OCI-LY7 (cell line): ENCODE data around the gene LINC00237. TPM values are rescaled to one million over a fixed set of nuclear protein-coding genes. Genes with fewer than 3 reads are reported as not detected.

Experiments
- BruUV-seq: library from RNA; stranded (reverse); fragments of 400-500 nt; replicated peaks from 2 replicates; lab custom pipeline; 2021; lab: Mats Ljungman, UMichigan
- CTCF ChIA-PET: fragments of 300-600 bp; sonication (Branson Sonifier 250); formaldehyde crosslinking; loops from one replicate; lab custom pipeline; 2022; ENCODE audit warnings: antibody characterized with exemption; ENCODE audit not compliant: unreplicated experiment; lab: Charles Lee
- POLR2A ChIA-PET: fragments of 300-600 bp; sonication (Branson Sonifier 250); formaldehyde crosslinking; loops from one replicate; lab custom pipeline; 2022; ENCODE audit warnings: antibody characterized with exemption; lab: Charles Lee
- DNase-seq: peaks from one replicate; pipeline ENCODE4 v3.0.0-alpha.2; 2015; ENCODE audit warnings: low spot score
- H2AFZ ChIP-seq: fragments of 200-600 bp; sonication (generic), shearing (Covaris generic); 2 replicates; pipeline ENCODE4 v1.6.1; 2014; ENCODE audit warnings: mild to moderate bottlenecking, antibody characterized with exemption, low read length, moderate library complexity
- H3K27ac ChIP-seq: fragments of 200-600 bp; sonication (generic); 2 replicates; pipeline ENCODE4 v1.5.1; 2014; ENCODE audit warnings: mixed run types, low read depth, mild to moderate bottlenecking, moderate library complexity, low read length, inconsistent platforms; ENCODE audit not compliant: poor library complexity, severe bottlenecking
- H3K36me3 ChIP-seq: fragments of 200-600 bp; sonication (generic); 2 replicates; pipeline ENCODE4 v1.6.1; 2014; ENCODE audit warnings: mild to moderate bottlenecking, antibody characterized with exemption, low read length, moderate library complexity, mixed read lengths; ENCODE audit not compliant: insufficient read depth
- H3K4me1 ChIP-seq: fragments of 200-600 bp; sonication (generic); 2 replicates; pipeline ENCODE4 v1.5.1; 2014; ENCODE audit warnings: mild to moderate bottlenecking, low read length; ENCODE audit not compliant: insufficient read depth, poor library complexity, severe bottlenecking
- H3K4me2 ChIP-seq: fragments of 200-600 bp; sonication (generic); 2 replicates; pipeline ENCODE4 v1.6.1; 2014; ENCODE audit warnings: mild to moderate bottlenecking, low read length
- H3K4me3 ChIP-seq: fragments of 200-600 bp; sonication (generic); 2 replicates; pipeline ENCODE4 v1.5.1; 2014; ENCODE audit warnings: mild to moderate bottlenecking, low read depth, low read length; ENCODE audit not compliant: poor library complexity, severe bottlenecking
- H3K79me2 ChIP-seq: fragments of 200-600 bp; sonication (generic); 2 replicates; pipeline ENCODE4 v1.6.1; 2016; ENCODE audit warnings: low read depth, mild to moderate bottlenecking, low read length, moderate library complexity, mixed read lengths; ENCODE audit not compliant: insufficient read depth
- H3K9me2 ChIP-seq: fragments of 200-600 bp; sonication (generic); 2 replicates; pipeline ENCODE4 v1.6.1; 2016; ENCODE audit warnings: mild to moderate bottlenecking, low read length, mixed read lengths; ENCODE audit not compliant: insufficient read depth
- H3K9me3 ChIP-seq: fragments of 200-600 bp; sonication (generic); 2 replicates; pipeline ENCODE4 v1.6.1; 2014; ENCODE audit warnings: mild to moderate bottlenecking, mixed run types, low read length, mixed read lengths
- H4K20me1 ChIP-seq: fragments of 200-600 bp; sonication (generic); 2 replicates; pipeline ENCODE4 v1.6.1; 2014; ENCODE audit warnings: mild to moderate bottlenecking, antibody characterized with exemption, low read length, moderate library complexity, mixed read lengths; ENCODE audit not compliant: insufficient read depth
- EZH2phosphoT487 ChIP-seq: fragments of 200-600 bp; sonication (generic); IDR thresholded peaks from 2 replicates; pipeline ENCODE4 v1.6.1; 2018; ENCODE audit warnings: low read depth, borderline replicate concordance, mild to moderate bottlenecking, mixed run types, antibody characterized with exemption, low read length, moderate library complexity, mixed read lengths
- intact Hi-C: fragments of 100-400 bp; cut with micrococcal nuclease; formaldehyde crosslinking; loops from one replicate; pipeline ENCODE4 v1.10.0; 2022; ENCODE audit not compliant: unreplicated experiment
- total RNA-seq, 2 experiments: library from RNA; depleted of rRNA in 1 of 2; stranded (reverse); fragments of >200 nt in 1 of 2; shearing (Covaris generic) in 1 of 2; gene quantifications; 2 replicates each; pipeline ENCODE4 v1.2.3, GENCODE V29; 2014 to 2022
- TF ChIP-seq, protein P1 (sequence below): fragments of 200-600 bp; sonication (generic); conservative IDR thresholded peaks from 2 replicates; pipeline ENCODE4 v1.5.1; 2014; ENCODE audit warnings: mild to moderate bottlenecking, antibody characterized with exemption, low read length, moderate library complexity, mixed read lengths

LINC00237 gene
- total RNA-seq, 2 experiments from 2014 or later: not detected

GRCh38 chr20:21053002-21053762 is 53.0 kb downstream of the LINC00237 start:
- no peak overlapping the region for H3K4me3 ChIP-seq
- no peaks in the 10 kb centered on the region for H3K36me3 ChIP-seq
- POLR2A ChIA-PET: no interaction called here
- no TSS peak for BruUV-seq
- H2AFZ ChIP-seq: no peak overlapping the region
- no peak overlapping the region for H3K4me2 ChIP-seq
- no peaks in the 10 kb centered on the region for H4K20me1 ChIP-seq
- no peaks in the 10 kb centered on the region for H3K79me2 ChIP-seq
- no peaks in the 10 kb centered on the region for H3K9me3 ChIP-seq
- intact Hi-C loops: loop anchor here (10.0 kb wide), 1 partner anchor 182 kb away; no protein-coding TSS in a partner anchor
- TF ChIP-seq EZH2phosphoT487: no peak
- TF ChIP-seq, protein P1, sequence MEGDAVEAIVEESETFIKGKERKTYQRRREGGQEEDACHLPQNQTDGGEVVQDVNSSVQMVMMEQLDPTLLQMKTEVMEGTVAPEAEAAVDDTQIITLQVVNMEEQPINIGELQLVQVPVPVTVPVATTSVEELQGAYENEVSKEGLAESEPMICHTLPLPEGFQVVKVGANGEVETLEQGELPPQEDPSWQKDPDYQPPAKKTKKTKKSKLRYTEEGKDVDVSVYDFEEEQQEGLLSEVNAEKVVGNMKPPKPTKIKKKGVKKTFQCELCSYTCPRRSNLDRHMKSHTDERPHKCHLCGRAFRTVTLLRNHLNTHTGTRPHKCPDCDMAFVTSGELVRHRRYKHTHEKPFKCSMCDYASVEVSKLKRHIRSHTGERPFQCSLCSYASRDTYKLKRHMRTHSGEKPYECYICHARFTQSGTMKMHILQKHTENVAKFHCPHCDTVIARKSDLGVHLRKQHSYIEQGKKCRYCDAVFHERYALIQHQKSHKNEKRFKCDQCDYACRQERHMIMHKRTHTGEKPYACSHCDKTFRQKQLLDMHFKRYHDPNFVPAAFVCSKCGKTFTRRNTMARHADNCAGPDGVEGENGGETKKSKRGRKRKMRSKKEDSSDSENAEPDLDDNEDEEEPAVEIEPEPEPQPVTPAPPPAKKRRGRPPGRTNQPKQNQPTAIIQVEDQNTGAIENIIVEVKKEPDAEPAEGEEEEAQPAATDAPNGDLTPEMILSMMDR: 0 out of 2 replicates have a peak, but pooled peaks have one; percentile 30
- CTCF ChIA-PET: no interaction called here
- DNase-seq: no peak
- H3K27ac ChIP-seq: no peak overlapping the region
- no peaks in the 10 kb centered on the region for H3K9me2 ChIP-seq
- H3K4me1 ChIP-seq: no peaks in the 10 kb centered on the region

- Histone ChIP-seq H3K9me3 (no peaks in the 10 kb centered on the region), H3K27ac (no peak overlapping the region), H4K20me1 (no peaks in the 10 kb centered on the region), H3K4me2 (no peak overlapping the region), H2AFZ (no peak overlapping the region), H3K79me2 (no peaks in the 10 kb centered on the region), H3K36me3 (no peaks in the 10 kb centered on the region), H3K9me2 (no peaks in the 10 kb centered on the region), H3K4me1 (no peaks in the 10 kb centered on the region), H3K4me3 (no peak overlapping the region)
- ChIA-PET POLR2A (no interaction called here), CTCF (no interaction called here)
- TF ChIP-seq, protein P1: no peak
- no peak for TF ChIP-seq EZH2phosphoT487
- no TSS peak for BruUV-seq
- intact Hi-C loops: loop anchor here (10.0 kb wide), 1 partner anchor 182 kb away; no protein-coding TSS in a partner anchor
- DNase-seq: no peak
These were observed 53.5 kb downstream of the LINC00237 start for GRCh38 chr20:21052686-21053001.

GRCh38 chr20:21052241-21052640 is 53.9 kb downstream of the LINC00237 start:
- intact Hi-C loops: loop anchor here (10.0 kb wide), 1 partner anchor 183 kb away; no protein-coding TSS in a partner anchor
- Histone ChIP-seq H4K20me1 (no peaks in the 10 kb centered on the region), H3K79me2 (no peaks in the 10 kb centered on the region), H3K4me2 (no peak overlapping the region), H3K4me3 (no peak overlapping the region), H3K4me1 (no peaks in the 10 kb centered on the region), H3K36me3 (no peaks in the 10 kb centered on the region), H3K9me3 (no peaks in the 10 kb centered on the region), H3K27ac (no peak overlapping the region), H3K9me2 (no peaks in the 10 kb centered on the region), H2AFZ (no peak overlapping the region)
- TF ChIP-seq, protein P1: no peak
- TF ChIP-seq EZH2phosphoT487: no peak
- ChIA-PET POLR2A (no interaction called here), CTCF (no interaction called here)
- BruUV-seq: no TSS peak
- DNase-seq: no peak
